Tibial artery (tissue), 4 donors: ENCODE data around the gene CRKL.

ENCODE experiments used
- DNase-seq, 2 donors: peaks; one replicate each; pipeline ENCODE4 v3.0.0-alpha.2; 2019
- H3K27ac ChIP-seq, 2 donors: fragments of 200-600 bp; sonication (generic) in 1 of 2; 1 replicate in 1 of 2; 2 replicates in 1 of 2; pipeline ENCODE4 v1.5.1; 2018 to 2019; ENCODE audit warnings: mild to moderate bottlenecking in 1 of 2
- H3K27me3 ChIP-seq, 2 donors: fragments of 200-600 bp; sonication (generic) in 1 of 2; one replicate each; pipeline versions ENCODE4 v1.5.1 to v1.6.0; 2016 to 2019
- H3K36me3 ChIP-seq, 3 donors: fragments of 200-600 bp; sonication (generic) in 2 of 3; one replicate each; pipeline ENCODE4 v1.5.1; 2016 to 2019; ENCODE audit warnings: mild to moderate bottlenecking in 2 of 3
- H3K4me1 ChIP-seq, 4 donors: fragments of 200-600 bp; sonication (generic) in 2 of 4; 1 replicate in 3 of 4; 2 replicates in 1 of 4; pipeline ENCODE4 v1.5.1; 2016 to 2019
- H3K4me3 ChIP-seq, 2 donors: fragments of 200-600 bp; sonication (generic) in 1 of 2; 1 replicate in 1 of 2; 2 replicates in 1 of 2; pipeline ENCODE4 v1.5.1; 2018 to 2019; ENCODE audit warnings: mild to moderate bottlenecking in 2 of 2
- H3K9me3 ChIP-seq, 3 donors: fragments of 200-600 bp; sonication (generic) in 1 of 3; one replicate each; pipeline ENCODE4 v1.5.1; 2016 to 2019
- intact Hi-C: fragments of 100-400 bp; cut with DNase I; formaldehyde crosslinking; loops from one replicate; pipeline ENCODE4 v1.15.0; 2023; ENCODE audit warnings: low total_unique reads
- TF ChIP-seq, protein P1 (sequence below), 2 experiments: fragments of 200-600 bp in 1 of 2; fragments of 450-650 bp in 1 of 2; IDR thresholded peaks; one replicate each; pipeline ENCODE4 v1.5.1; 2017 to 2019; ENCODE audit warnings: antibody characterized with exemption in 2 of 2, mild to moderate bottlenecking in 1 of 2, moderate library complexity in 1 of 2

The CRKL gene

DNA sequence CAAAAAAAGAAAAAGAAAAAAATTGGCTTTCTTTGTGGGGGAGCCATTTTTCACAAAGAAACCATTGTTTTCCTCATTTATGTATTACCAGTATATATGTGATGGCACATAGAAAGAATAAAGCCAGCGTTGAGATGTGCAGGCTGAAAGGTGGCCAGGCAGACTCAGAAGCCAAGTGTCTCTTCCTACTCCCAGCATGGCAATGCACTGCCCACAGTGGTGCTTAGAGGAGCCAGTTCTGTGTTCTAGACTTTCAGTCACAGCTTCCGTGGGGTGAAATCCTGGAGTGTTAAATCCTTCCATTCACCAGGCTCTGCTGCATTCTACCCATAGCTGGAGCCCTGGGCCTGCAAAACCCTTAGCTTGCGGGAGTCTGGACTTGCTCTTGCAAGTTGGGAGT, 39.5 kb upstream of the CRKL start:
- H3K27me3 ChIP-seq: no peaks in the 10 kb centered on the region
- no peaks in the 10 kb centered on the region for H3K4me1 ChIP-seq
- intact Hi-C loops: no loop called here
- no peak overlapping the region for H3K4me3 ChIP-seq
- peaks cover 28 to 66% (median 52%) of the 10 kb centered on the region in 3 donors for H3K36me3 ChIP-seq
- no peak overlapping the region for H3K27ac ChIP-seq
- H3K9me3 ChIP-seq: no peaks in the 10 kb centered on the region
- DNase-seq: no peak
- TF ChIP-seq, protein P1, sequence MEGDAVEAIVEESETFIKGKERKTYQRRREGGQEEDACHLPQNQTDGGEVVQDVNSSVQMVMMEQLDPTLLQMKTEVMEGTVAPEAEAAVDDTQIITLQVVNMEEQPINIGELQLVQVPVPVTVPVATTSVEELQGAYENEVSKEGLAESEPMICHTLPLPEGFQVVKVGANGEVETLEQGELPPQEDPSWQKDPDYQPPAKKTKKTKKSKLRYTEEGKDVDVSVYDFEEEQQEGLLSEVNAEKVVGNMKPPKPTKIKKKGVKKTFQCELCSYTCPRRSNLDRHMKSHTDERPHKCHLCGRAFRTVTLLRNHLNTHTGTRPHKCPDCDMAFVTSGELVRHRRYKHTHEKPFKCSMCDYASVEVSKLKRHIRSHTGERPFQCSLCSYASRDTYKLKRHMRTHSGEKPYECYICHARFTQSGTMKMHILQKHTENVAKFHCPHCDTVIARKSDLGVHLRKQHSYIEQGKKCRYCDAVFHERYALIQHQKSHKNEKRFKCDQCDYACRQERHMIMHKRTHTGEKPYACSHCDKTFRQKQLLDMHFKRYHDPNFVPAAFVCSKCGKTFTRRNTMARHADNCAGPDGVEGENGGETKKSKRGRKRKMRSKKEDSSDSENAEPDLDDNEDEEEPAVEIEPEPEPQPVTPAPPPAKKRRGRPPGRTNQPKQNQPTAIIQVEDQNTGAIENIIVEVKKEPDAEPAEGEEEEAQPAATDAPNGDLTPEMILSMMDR (IDR thresholded peaks at IDR 0.05): no peak

DNA sequence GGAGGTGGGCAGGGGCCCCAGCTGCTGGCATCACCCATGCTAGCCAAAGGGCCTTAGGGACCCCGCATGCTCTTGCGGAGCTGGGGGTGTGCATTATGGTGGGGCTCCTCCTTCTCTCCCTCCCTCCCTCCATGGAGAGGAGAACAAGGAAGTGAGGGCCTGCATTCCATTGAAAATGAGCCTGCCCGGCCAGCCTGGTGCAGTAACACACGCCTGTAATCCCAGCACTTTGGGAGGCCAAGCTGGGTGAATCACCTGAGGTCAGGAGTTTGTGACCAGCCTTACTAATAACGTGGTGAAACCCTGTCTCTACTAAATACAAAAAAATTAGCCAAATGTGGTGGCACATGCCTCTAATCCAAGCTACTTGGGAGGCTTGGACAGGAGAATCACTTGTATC, 36.0 kb upstream of the CRKL start:
- TF ChIP-seq, protein P1 (IDR thresholded peaks at IDR 0.05): no peak
- Histone ChIP-seq H3K27me3 (no peaks in the 10 kb centered on the region), H3K27ac (no peak overlapping the region), H3K4me1 (peaks cover 0 to 8% (median 2%) of the 10 kb centered on the region in 4 donors), H3K36me3 (peaks cover 29 to 63% (median 58%) of the 10 kb centered on the region in 3 donors), H3K4me3 (no peak overlapping the region), H3K9me3 (no peaks in the 10 kb centered on the region)
- DNase-seq: no peak
- intact Hi-C loops: no loop called here

DNA sequence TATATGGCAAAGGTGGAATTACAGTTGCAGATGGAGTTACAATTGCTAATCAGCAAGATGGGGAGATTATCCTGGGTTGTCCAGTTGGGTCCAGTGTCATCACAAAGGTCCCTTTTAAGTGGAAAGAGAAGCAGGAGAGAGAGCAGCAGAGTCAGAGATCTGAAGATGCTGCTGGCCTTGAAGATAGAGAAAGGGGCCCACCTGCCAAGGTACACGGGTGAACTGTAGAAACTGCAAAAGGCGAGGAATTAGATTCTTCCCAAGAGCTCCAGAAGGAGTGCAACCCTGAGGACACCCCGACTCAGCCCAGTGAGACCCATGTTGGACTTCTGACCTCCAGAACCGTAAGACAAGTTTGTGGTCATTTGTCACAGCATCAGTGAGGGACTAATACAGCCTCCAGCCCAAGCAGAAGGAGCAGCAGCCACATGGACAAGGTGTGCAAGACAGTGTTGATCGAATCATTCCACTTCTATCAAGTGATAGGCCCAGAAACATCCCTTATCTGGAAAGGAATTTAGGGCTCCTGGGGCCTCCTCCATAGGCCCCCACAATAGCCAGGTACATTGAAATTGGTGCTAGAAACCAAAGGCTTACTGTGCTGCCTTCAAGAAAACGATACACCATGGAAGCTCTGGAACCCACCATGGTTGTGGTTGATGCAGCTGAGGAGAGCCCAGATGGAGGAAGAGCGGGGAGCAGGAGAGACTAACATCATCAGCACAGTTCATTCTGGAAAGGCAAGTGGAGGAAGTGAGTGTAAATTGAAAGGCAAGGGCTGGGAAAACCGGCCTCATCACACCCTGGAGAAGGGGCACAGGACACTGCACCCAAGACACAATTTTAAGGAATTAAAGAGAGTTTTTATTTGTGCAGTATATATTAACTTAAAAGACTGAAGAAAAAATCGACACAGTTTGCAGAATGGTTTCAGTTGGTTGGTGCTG, 35.1 kb upstream of the CRKL start:
- Histone ChIP-seq H3K36me3 (peaks cover 32 to 66% (median 60%) of the 10 kb centered on the region in 3 donors), H3K27ac (no peak overlapping the region), H3K27me3 (no peaks in the 10 kb centered on the region), H3K9me3 (no peaks in the 10 kb centered on the region), H3K4me3 (no peak overlapping the region), H3K4me1 (peaks cover 0 to 8% (median 2%) of the 10 kb centered on the region in 4 donors)
- intact Hi-C loops: no loop called here
- DNase-seq: no peak
- TF ChIP-seq, protein P1 (IDR thresholded peaks at IDR 0.05): no peak

DNA sequence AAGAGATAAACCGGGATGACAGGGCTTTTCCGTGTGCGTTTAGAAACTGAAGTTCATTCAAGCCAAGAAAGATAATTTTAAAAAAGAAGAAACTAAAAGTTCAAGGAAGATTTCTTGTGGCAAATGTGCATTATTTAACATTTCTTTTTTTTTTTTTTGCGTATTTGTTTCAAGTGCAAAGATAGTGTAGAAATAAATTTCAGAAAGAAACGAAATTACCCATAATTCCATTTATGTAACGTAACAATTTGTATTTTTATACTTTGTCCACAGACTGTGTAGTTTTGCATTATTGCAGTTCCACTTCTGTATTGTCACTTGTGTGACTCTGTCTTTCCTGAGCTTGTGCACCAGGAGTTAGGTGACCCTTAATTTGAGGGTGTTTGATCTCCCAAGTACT, 34.4 kb upstream of the CRKL start:
- Histone ChIP-seq H3K4me3 (no peak overlapping the region), H3K9me3 (no peaks in the 10 kb centered on the region), H3K4me1 (peaks cover 0 to 8% (median 2%) of the 10 kb centered on the region in 4 donors), H3K27me3 (no peaks in the 10 kb centered on the region), H3K36me3 (peaks cover 38 to 66% (median 60%) of the 10 kb centered on the region in 3 donors), H3K27ac (no peak overlapping the region)
- TF ChIP-seq, protein P1 (IDR thresholded peaks at IDR 0.05): no peak
- DNase-seq: no peak
- intact Hi-C loops: no loop called here

DNA sequence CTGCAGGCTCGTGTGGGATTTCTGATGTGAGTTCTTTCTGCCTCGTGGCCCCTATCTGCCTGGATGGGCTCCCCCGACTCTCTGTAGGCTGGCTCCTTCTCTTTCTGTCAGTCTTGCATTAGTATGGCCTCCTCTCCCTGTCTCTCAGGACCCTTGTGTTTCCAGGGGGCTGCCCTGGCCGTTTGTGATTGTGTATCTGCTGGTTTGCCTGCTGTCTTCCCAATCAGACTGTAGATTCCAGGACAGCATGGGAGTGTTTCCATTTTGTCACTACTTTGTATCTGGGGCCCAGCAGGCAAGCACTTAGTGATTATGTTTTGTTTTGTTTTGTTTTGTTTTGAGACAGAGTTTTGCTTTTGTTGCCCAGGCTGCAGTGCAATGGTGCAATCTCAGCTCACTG, 32.8 kb upstream of the CRKL start:
- H3K27me3 ChIP-seq: no peaks in the 10 kb centered on the region
- TF ChIP-seq, protein P1 (IDR thresholded peaks at IDR 0.05): no peak
- H3K4me1 ChIP-seq: peaks cover 0 to 8% (median 2%) of the 10 kb centered on the region in 4 donors
- no peak for DNase-seq
- H3K4me3 ChIP-seq: no peak overlapping the region
- H3K36me3 ChIP-seq: peaks cover 52 to 81% (median 74%) of the 10 kb centered on the region in 3 donors
- intact Hi-C loops: no loop called here
- no peaks in the 10 kb centered on the region for H3K9me3 ChIP-seq
- H3K27ac ChIP-seq: no peak overlapping the region
